KMS-11 (cell line): ENCODE measurements around the gene SPAG17.

Experiments used
- H2AFZ ChIP-seq: fragments of 200-600 bp; sonication (generic); 2 replicates; pipeline ENCODE4 v1.6.1; 2016; ENCODE audit warnings: antibody characterized with exemption, mixed run types, low read depth
- H3K27ac ChIP-seq: fragments of 200-600 bp; sonication (generic); 2 replicates; pipeline ENCODE4 v1.6.1; 2016; ENCODE audit warnings: mild to moderate bottlenecking, mixed run types
- H3K27me3 ChIP-seq: fragments of 200-600 bp; sonication (generic); 2 replicates; pipeline ENCODE4 v1.6.1; 2017; ENCODE audit warnings: mild to moderate bottlenecking, low read depth, mixed run types, moderate library complexity; ENCODE audit not compliant: insufficient read depth
- H3K36me3 ChIP-seq: fragments of 200-600 bp; sonication (generic); 2 replicates; pipeline ENCODE4 v1.6.1; 2017; ENCODE audit warnings: mild to moderate bottlenecking, mixed run types; ENCODE audit not compliant: insufficient read depth
- H3K4me1 ChIP-seq: fragments of 200-600 bp; sonication (generic); 2 replicates; pipeline ENCODE4 v1.6.1; 2016; ENCODE audit warnings: mild to moderate bottlenecking, low read depth, mixed run types; ENCODE audit not compliant: poor library complexity, severe bottlenecking
- H3K4me2 ChIP-seq: fragments of 200-600 bp; sonication (generic); 2 replicates; pipeline ENCODE4 v1.7.0; 2016; ENCODE audit warnings: mild to moderate bottlenecking, mixed run types
- H3K4me3 ChIP-seq: fragments of 200-600 bp; sonication (generic); IDR thresholded peaks from 2 replicates; pipeline ENCODE4 v1.6.1; 2017; ENCODE audit warnings: low read depth, low read length, mixed read lengths; ENCODE audit not compliant: insufficient read depth
- H3K79me2 ChIP-seq: fragments of 200-600 bp; sonication (generic); 2 replicates; pipeline ENCODE4 v1.6.1; 2016; ENCODE audit warnings: low read depth, mixed run types; ENCODE audit not compliant: insufficient read depth
- H3K9ac ChIP-seq: fragments of 200-600 bp; sonication (generic); 2 replicates; pipeline ENCODE4 v1.6.1; 2016; ENCODE audit warnings: mild to moderate bottlenecking, mixed run types
- H4K20me1 ChIP-seq: fragments of 200-600 bp; sonication (generic); 2 replicates; pipeline ENCODE4 v1.6.1; 2016; ENCODE audit warnings: mild to moderate bottlenecking, mixed run types; ENCODE audit not compliant: insufficient read depth
- CTCF ChIP-seq: fragments of 200-600 bp; sonication (generic); conservative IDR thresholded peaks from 2 replicates; pipeline ENCODE4 v1.6.1; 2017; ENCODE audit warnings: low read depth, mild to moderate bottlenecking, antibody characterized with exemption, low read length, moderate library complexity, mixed read lengths

SPAG17 gene

GRCh38 chr1:118185084-118185832 lies at the start of gene SPAG17:
TSS of gene SPAG17 (minus strand) at chr1:118185228. CDS start at chr1:118185157, 71 bp downstream.
- Histone ChIP-seq H3K4me2 (peak within 1 kb of the TSS; percentile 36; the same call in 1 of the 2 replicates), H3K27me3 (no peaks in the 10 kb centered on the region), H3K79me2 (no peaks in the 10 kb centered on the region), H4K20me1 (no peaks in the 10 kb centered on the region), H3K27ac (no peak within 1 kb of the TSS), H3K4me3 (no peak within 1 kb of the TSS), H2AFZ (peak within 1 kb of the TSS; percentile 38; the same call in 1 of the 2 replicates), H3K36me3 (no peaks in the 10 kb centered on the region), H3K4me1 (no peaks in the 10 kb centered on the region), H3K9ac (no peak within 1 kb of the TSS)
- no peak for TF ChIP-seq CTCF

GRCh38 chr1:118225471-118225870 lies 40.4 kb upstream of the SPAG17 start:
- no peak overlapping the region for H2AFZ ChIP-seq
- no peak for TF ChIP-seq CTCF
- H3K4me1 ChIP-seq, result no peaks in the 10 kb centered on the region
- no peak overlapping the region for H3K4me2 ChIP-seq
- no peak overlapping the region for H3K4me3 ChIP-seq
- no peaks in the 10 kb centered on the region for H3K79me2 ChIP-seq
- no peak overlapping the region for H3K9ac ChIP-seq
- no peaks in the 10 kb centered on the region for H4K20me1 ChIP-seq
- H3K27me3 ChIP-seq, result no peaks in the 10 kb centered on the region
- H3K36me3 ChIP-seq, result no peaks in the 10 kb centered on the region
- H3K27ac ChIP-seq, result no peak overlapping the region

- no peak overlapping the region for H3K4me3 ChIP-seq
- no peaks in the 10 kb centered on the region for H4K20me1 ChIP-seq
- H3K9ac ChIP-seq, result no peak overlapping the region
- no peaks in the 10 kb centered on the region for H3K27me3 ChIP-seq
- H3K27ac ChIP-seq, result no peak overlapping the region
- H2AFZ ChIP-seq, result no peak overlapping the region
- no peak for TF ChIP-seq CTCF
- no peaks in the 10 kb centered on the region for H3K4me1 ChIP-seq
- H3K36me3 ChIP-seq, result no peaks in the 10 kb centered on the region
- no peak overlapping the region for H3K4me2 ChIP-seq
- H3K79me2 ChIP-seq, result no peaks in the 10 kb centered on the region
These were observed 38.4 kb upstream of the SPAG17 start for GRCh38 chr1:118223426-118223825.

- no peaks in the 10 kb centered on the region for H3K4me1 ChIP-seq
- no peak for TF ChIP-seq CTCF
These were observed 34.4 kb upstream of the SPAG17 start for GRCh38 chr1:118219438-118219837.

More at GRCh38 chr1:118219438-118219837, 34.4 kb upstream of the SPAG17 start:
- Histone ChIP-seq H3K4me3 (no peak overlapping the region), H3K9ac (no peak overlapping the region), H2AFZ (no peak overlapping the region), H3K27me3 (no peaks in the 10 kb centered on the region), H4K20me1 (no peaks in the 10 kb centered on the region), H3K36me3 (no peaks in the 10 kb centered on the region), H3K27ac (no peak overlapping the region), H3K4me2 (no peak overlapping the region), H3K79me2 (no peaks in the 10 kb centered on the region)
